ENCODE results near the gene THAP12. TPM values are rescaled to one million over a fixed set of nuclear protein-coding genes. Genes with fewer than 3 reads are reported as not detected.

THAP12 gene
- total and polyA plus RNA-seq, 4 donors = 5.6 to 21.9 (median 13.7) TPM

GRCh38 chr11:76315182-76315853, 65.6 kb downstream of the THAP12 start (continued):
- TF ChIP-seq CTCF (IDR thresholded peaks at IDR 0.05; ENCODE audit: low read depth, low read length, missing input control) (no peak), NR2F2 (IDR thresholded peaks at IDR 0.05) (no peak), FOXA2 (IDR thresholded peaks at IDR 0.05) (no peak)

GRCh38 chr11:76314741-76315090, 66.2 kb downstream of the THAP12 start:
- no peak for DNase-seq (ENCODE audit: low spot score)
- no peaks in the 10 kb centered on the region for H3K27me3 ChIP-seq (ENCODE audit: control insufficient read depth in 4 of 4, insufficient read depth in 4 of 4, low read length in 3 of 4)
- no peak overlapping the region for H3K27ac ChIP-seq (ENCODE audit: low read depth in 1 of 2, low read length in 2 of 2)
- H3K9me3 ChIP-seq (ENCODE audit: control insufficient read depth in 4 of 4, low read length in 3 of 4) = no peaks in the 10 kb centered on the region
- H3K4me3 ChIP-seq (ENCODE audit: low read depth in 1 of 3, low read length in 3 of 3) = no peak overlapping the region
- H3K9ac ChIP-seq (ENCODE audit: low read depth in 1 of 2, low read length in 2 of 2) = no peak overlapping the region
- TF ChIP-seq TAF1 (conservative IDR thresholded peaks at IDR 0.05) (no peak), HNF4A (conservative IDR thresholded peaks at IDR 0.05) (no peak), HNF4G (IDR thresholded peaks at IDR 0.05) (no peak), ZBTB33 (IDR thresholded peaks at IDR 0.05) (no peak), NR2F2 (IDR thresholded peaks at IDR 0.05) (no peak), YY1 (IDR thresholded peaks at IDR 0.05) (no peak), REST (IDR thresholded peaks at IDR 0.05) (no peak), JUND (IDR thresholded peaks at IDR 0.05) (no peak), GABPA (IDR thresholded peaks at IDR 0.05 in 1 of 2, conservative IDR thresholded peaks at IDR 0.05 in 1 of 2) (no peak), EGR1 (IDR thresholded peaks at IDR 0.05; ENCODE audit: low read depth in 2 of 2) (no peak), SP1 (IDR thresholded peaks at IDR 0.05) (no peak), MAX (IDR thresholded peaks at IDR 0.05) (no peak), CTCF (IDR thresholded peaks at IDR 0.05; ENCODE audit: low read depth, low read length, missing input control) (no peak), ATF3 (IDR thresholded peaks at IDR 0.05) (no peak), RXRA (IDR thresholded peaks at IDR 0.05) (no peak), RAD21 (IDR thresholded peaks at IDR 0.05) (no peak), FOXA2 (IDR thresholded peaks at IDR 0.05) (no peak), FOXA1 (IDR thresholded peaks at IDR 0.05) (no peak)
- H3K4me1 ChIP-seq (ENCODE audit: control insufficient read depth in 4 of 4, insufficient read depth in 4 of 4, low read length in 3 of 4) = peaks cover 0 to 13% (median 10%) of the 10 kb centered on the region in 4 donors
- 98% methylated on average over 4 of the region's 4 CpGs for WGBS
- H3K36me3 ChIP-seq (ENCODE audit: control insufficient read depth in 4 of 4, insufficient read depth in 3 of 4, low read depth in 1 of 4, low read length in 3 of 4) = no peaks in the 10 kb centered on the region

Measured in liver (tissue), 9 donors.